ENCODE results near the gene ARHGAP12. TPM values are rescaled to one million over a fixed set of nuclear protein-coding genes. Genes with fewer than 3 reads are reported as not detected.
A peak's percentile ranks its signal among the peaks of the same experiment; 100 is the strongest.

Gene ARHGAP12
- total RNA-seq, 3 donors from 2014 or later = 40.0 to 102 (median 60.0) TPM

- no peak for DNase-seq (ENCODE audit: low spot score in 2 of 2)
- Histone ChIP-seq H3K27ac (peak overlapping the region; percentile 94 to 98), H3K4me3 (peak overlapping the region; percentile 79 to 90 (median 81)), H3K4me1 (peaks cover 0 to 9% of the 10 kb centered on the region in 2 donors), H3K36me3 (no peaks in the 10 kb centered on the region), H3K27me3 (no peaks in the 10 kb centered on the region), H3K9me3 (no peaks in the 10 kb centered on the region)
- intact Hi-C loops (cut with DNase I; ENCODE audit: low total_unique reads) = no loop called here
- TF ChIP-seq POLR2AphosphoS5 (IDR thresholded peaks at IDR 0.05) (no peak), POLR2A (IDR thresholded peaks at IDR 0.05) (no peak), CTCF (IDR thresholded peaks at IDR 0.05) (no peak)
Observed at GRCh38 chr10:31930023-31930751, 1.6 kb upstream of the ARHGAP12 start.

GRCh38 chr10:31929261-31930022 lies 811 bp upstream of the ARHGAP12 start:
- intact Hi-C loops (cut with DNase I; ENCODE audit: low total_unique reads) = no loop called here
- H3K4me1 ChIP-seq = peaks cover 0 to 9% of the 10 kb centered on the region in 2 donors
- peak; percentile 58 to 67 for DNase-seq (ENCODE audit: low spot score in 2 of 2)
- no peaks in the 10 kb centered on the region for H3K9me3 ChIP-seq
- H3K27me3 ChIP-seq = no peaks in the 10 kb centered on the region
- peak overlapping the region; percentile 79 to 90 (median 81) for H3K4me3 ChIP-seq
- H3K36me3 ChIP-seq = no peaks in the 10 kb centered on the region
- TF ChIP-seq POLR2A (IDR thresholded peaks at IDR 0.05) (no peak), CTCF (IDR thresholded peaks at IDR 0.05) (no peak), POLR2AphosphoS5 (IDR thresholded peaks at IDR 0.05) (peak in 1 of 3 donors; percentile 10)
- H3K27ac ChIP-seq = peak overlapping the region; percentile 94 to 98

GRCh38 chr10:31927884-31928548 lies 615 bp downstream of the ARHGAP12 start:
- Histone ChIP-seq H3K4me3 (peak overlapping the region; percentile 79 to 90 (median 81)), H3K4me1 (peaks cover 0 to 9% of the 10 kb centered on the region in 2 donors), H3K27ac (peak overlapping the region; percentile 94 to 98), H3K27me3 (no peaks in the 10 kb centered on the region), H3K9me3 (no peaks in the 10 kb centered on the region), H3K36me3 (no peaks in the 10 kb centered on the region)
- intact Hi-C loops (cut with DNase I; ENCODE audit: low total_unique reads) = no loop called here
- DNase-seq (ENCODE audit: low spot score in 2 of 2) = peak in 1 of 2 donors; percentile 35
- no peak for TF ChIP-seq POLR2AphosphoS5 (IDR thresholded peaks at IDR 0.05)
- TF ChIP-seq CTCF (IDR thresholded peaks at IDR 0.05) = peak in 2 of 3 donors; percentile 26 to 50

- Histone ChIP-seq H3K27ac (peak overlapping the region; percentile 94 to 98), H3K36me3 (no peaks in the 10 kb centered on the region), H3K4me1 (peaks cover 0 to 9% of the 10 kb centered on the region in 2 donors), H3K4me3 (peak overlapping the region; percentile 79 to 90 (median 81)), H3K9me3 (no peaks in the 10 kb centered on the region), H3K27me3 (no peaks in the 10 kb centered on the region)
- DNase-seq (ENCODE audit: low spot score in 2 of 2) = no peak
- no peak for TF ChIP-seq POLR2A (IDR thresholded peaks at IDR 0.05)
- peak in 1 of 3 donors; percentile 13 for TF ChIP-seq POLR2AphosphoS5 (IDR thresholded peaks at IDR 0.05)
- TF ChIP-seq CTCF (IDR thresholded peaks at IDR 0.05) = no peak
- intact Hi-C loops (cut with DNase I; ENCODE audit: low total_unique reads) = no loop called here
Observed at GRCh38 chr10:31927565-31927883, 1.1 kb downstream of the ARHGAP12 start.
